22Rv1 (cell line): ENCODE measurements around the gene ACTR3C.

Experiments used
- H3K27ac ChIP-seq: fragments of 450-650 bp; 2 replicates; pipeline ENCODE4 v1.5.1; 2017
- ZFX ChIP-seq: fragments of 450-650 bp; IDR thresholded peaks from 2 replicates; pipeline ENCODE4 v1.6.1; 2017; ENCODE audit warnings: antibody characterized with exemption, borderline replicate concordance
- TF ChIP-seq, protein P1 (sequence below): fragments of 450-650 bp; IDR thresholded peaks from 2 replicates; pipeline ENCODE4 v1.5.1; 2017; ENCODE audit warnings: mild to moderate bottlenecking

The ACTR3C gene

DNA sequence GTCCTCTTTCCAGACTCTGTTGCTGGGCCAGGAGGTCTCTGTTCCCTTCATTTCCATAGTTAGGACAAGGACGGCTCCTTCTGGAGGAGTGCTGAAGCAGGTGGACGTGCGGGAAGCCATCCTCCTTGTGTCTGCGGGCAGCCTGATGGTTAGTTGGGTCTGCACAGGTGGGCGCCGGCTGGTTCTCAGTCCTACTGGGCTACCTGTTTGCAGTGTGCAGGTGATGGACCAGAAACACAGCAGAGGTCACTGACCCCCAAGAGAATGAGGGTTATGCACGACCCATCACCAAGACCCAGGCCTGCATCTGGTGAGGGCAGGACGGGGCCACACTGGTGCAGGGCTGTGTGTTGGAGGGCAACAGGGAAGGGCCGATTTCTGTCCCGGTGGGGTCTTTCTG, 10.3 kb upstream of the ACTR3C start:
- TF ChIP-seq ZFX, result no peak
- TF ChIP-seq, protein P1, sequence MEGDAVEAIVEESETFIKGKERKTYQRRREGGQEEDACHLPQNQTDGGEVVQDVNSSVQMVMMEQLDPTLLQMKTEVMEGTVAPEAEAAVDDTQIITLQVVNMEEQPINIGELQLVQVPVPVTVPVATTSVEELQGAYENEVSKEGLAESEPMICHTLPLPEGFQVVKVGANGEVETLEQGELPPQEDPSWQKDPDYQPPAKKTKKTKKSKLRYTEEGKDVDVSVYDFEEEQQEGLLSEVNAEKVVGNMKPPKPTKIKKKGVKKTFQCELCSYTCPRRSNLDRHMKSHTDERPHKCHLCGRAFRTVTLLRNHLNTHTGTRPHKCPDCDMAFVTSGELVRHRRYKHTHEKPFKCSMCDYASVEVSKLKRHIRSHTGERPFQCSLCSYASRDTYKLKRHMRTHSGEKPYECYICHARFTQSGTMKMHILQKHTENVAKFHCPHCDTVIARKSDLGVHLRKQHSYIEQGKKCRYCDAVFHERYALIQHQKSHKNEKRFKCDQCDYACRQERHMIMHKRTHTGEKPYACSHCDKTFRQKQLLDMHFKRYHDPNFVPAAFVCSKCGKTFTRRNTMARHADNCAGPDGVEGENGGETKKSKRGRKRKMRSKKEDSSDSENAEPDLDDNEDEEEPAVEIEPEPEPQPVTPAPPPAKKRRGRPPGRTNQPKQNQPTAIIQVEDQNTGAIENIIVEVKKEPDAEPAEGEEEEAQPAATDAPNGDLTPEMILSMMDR, result no peak
- H3K27ac ChIP-seq, result no peak overlapping the region

DNA sequence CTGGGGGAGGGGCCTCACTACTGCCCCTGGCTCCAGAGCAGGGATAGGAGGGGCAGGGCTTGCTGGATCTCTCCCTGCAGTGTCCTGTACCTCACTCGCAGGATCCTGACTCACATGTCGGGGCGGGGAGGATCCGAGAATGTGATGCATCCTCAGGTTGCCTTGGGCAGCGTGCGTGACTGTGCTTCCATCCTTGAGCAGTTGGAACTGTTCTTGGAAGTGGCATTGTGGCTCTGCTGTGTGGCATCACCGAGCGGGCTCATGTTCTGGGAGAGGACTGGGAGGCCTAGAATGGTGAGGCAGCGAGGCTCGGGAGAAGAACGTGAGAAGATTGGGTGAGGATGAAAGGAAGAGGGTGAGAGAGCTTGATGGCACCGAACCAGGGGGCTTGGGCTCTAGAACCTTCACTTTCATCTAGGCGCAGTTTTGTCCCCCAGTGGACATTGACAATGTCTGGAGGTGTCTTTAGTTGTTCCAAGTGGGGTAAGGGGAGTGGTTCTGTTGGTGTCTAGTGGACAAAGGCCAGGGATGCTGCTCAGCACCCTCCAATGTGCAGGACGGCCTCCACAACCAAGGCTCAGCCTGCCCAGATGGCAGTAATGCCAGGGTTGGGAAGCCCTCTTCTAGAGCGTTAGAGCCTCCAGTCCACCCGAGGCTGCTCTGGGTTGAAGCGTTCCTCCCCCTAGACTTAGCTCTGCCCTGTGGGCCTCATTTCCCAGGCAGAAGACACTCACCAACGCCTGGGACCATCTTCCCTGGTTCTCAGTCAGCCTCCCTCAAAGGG, 9.7 kb upstream of the ACTR3C start:
- TF ChIP-seq, protein P1, result no peak
- TF ChIP-seq ZFX, result no peak
- no peak overlapping the region for H3K27ac ChIP-seq

DNA sequence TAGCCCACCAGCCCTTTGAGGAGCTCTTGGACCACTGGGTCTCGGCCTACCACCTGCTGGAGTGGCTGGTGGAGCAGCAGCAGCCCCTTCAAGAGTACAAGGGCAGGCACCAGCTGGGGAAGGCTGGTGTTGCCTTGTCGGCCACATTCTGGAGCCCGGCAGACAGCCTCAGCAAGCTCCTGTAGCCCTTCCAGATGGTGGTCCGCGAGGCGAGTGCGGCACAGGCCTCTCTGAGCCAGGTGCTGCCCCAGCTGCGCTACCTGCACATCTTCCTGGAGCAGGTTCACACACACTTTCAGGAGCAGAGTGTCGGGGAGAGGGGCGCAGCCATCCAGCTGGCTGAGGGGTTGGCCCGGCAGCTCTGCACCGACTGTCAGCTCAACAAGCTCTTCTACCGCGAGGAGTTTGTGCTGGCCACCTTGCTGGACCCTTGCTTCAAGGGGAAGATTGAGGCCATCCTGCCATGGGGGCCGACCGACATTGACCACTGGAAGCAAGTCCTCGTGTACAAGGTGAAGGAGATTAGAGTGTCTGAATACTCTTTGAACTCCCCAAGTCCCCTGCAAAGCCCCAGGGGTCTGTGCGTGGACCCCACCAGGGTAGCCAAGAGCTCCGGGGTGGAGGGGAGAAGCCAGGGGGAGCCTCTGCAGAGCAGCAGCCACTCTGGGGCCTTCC, 7.0 kb upstream of the ACTR3C start:
- TF ChIP-seq, protein P1, result no peak
- TF ChIP-seq ZFX, result no peak
- H3K27ac ChIP-seq, result no peak overlapping the region

DNA sequence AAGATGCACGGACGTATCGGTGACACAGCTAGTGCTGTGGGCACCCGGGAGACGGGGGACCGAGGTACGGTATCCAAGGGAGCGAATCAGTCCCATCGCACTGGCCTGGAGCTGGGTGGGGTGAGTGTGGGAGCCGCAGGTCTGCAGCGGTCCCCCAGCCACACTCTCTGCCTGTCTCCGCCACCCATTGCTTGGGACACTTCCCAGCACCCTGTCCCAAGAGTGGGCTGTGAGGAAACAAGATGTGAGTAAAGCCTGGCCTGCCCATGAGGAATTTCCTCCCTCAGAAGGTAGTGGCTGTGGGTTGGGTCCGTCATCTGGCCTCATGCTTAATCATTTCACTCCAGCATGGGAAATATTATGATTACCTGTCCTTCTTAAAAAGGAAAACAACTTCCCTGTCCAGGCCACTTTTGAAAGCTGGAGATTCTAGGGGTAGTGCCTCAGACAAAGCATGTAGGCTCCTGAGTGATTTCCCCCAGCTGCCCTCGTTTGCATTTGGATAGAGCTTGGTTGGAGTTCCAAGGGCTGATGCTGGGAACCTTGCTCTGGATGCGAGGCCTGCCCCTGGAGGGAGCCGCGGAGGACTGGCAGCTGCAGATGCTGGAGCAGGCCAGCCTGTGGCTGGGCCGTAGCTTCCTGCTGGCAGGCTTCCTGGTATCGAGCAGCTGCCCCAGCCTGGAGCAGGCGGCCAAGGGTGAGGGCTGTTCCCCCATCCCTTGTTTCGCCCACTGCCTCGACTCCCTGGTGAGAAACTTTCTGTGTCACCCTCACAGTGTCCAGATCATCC, 6.2 kb upstream of the ACTR3C start:
- TF ChIP-seq ZFX, result no peak
- TF ChIP-seq, protein P1, result no peak
- no peak overlapping the region for H3K27ac ChIP-seq

DNA sequence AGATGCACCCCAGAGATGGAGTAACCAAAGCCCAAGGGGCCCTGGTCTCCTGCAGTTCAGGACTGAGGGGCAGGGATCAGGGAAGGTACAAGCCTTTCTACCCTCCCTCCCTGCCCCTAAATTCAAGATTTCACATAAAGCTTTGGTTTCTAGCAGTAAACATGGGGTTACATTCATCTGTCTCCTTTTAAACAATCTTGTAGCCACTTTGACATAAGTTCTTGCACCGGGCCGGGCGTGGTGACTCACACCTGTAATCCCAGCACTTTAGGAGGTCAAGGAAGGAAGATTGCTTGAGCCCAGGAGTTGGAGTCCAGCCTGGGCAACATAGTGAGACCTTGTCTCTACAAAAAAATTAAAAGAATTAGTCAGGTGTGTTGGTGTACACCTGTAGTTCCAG, 4.0 kb upstream of the ACTR3C start:
- no peak overlapping the region for H3K27ac ChIP-seq
- no peak for TF ChIP-seq ZFX

DNA sequence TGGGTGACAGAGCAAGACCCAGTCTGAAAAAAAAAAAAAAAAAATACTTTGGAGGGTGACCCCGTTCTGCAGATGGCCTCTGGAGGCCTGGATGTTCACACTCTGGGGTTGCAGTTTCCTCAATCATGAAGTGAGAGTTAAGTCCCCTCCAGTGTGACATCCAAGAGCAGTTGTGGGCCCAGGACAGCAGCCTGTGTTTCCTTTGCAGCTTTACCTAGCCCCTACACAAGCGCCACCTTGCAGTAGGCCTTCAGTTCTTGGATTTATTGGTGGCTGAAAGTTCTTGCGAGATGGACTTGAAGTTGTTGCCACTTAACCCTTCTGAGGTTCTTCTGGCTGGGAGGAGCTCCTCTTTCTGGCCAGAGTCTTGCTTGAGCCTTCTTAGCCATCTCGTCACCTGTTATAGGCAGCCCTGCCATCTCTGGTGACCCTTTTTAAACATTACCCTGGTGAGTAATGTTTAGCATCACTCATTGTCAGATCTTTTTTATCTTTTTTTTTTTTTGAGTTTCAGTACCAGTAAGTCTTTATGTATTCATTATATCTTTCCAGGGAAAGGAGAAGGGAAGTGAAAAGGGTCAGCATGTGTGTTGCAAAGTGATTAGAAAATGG, 3.4 kb upstream of the ACTR3C start:
- TF ChIP-seq, protein P1, result no peak
- TF ChIP-seq ZFX, result no peak
- H3K27ac ChIP-seq, result no peak overlapping the region

DNA sequence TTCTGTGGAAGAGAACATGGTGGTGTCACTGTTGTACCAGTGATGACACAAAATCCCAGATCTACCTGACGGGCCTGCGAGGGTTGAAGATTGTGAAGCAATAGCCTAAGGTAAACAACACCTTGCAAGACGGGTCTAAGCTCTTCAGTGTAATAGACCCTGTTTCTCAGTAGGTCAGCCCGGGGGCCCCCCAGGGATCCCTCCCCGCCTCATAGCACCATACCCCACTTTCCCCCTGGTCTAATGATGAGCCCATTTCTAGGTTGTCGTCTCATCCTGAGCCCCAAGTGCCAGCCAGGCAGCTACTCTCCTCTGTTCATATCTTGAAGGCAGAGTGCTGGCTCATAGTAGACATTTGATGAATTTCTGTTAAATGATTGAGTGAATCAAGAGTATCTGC, 2.6 kb upstream of the ACTR3C start:
- no peak overlapping the region for H3K27ac ChIP-seq
- TF ChIP-seq, protein P1, result no peak
- TF ChIP-seq ZFX, result no peak
